ENCODE data around the gene NME7.

NME7 gene

DNA sequence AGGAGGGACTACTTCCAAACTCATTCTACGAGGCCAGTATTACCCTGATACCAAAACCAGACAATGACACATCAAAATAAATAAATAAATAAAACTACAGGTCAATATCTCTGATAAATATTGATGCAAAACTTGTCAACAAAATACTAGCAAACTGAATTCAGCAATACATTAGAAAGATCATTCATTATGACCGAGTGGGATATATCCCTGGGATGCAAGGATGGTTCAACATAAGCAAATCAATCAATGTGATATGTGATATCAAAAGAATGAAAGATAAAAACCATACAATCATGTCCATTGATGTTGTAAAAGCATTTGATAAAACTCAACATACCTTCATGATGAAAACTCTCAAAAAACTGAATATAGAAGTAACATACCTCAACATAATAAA is 36.7 kb downstream of the NME7 start:
- peaks cover 5% of the 10 kb centered on the region in 2 donors for H3K9me3 Mint-ChIP-seq
- no peak for DNase-seq

DNA sequence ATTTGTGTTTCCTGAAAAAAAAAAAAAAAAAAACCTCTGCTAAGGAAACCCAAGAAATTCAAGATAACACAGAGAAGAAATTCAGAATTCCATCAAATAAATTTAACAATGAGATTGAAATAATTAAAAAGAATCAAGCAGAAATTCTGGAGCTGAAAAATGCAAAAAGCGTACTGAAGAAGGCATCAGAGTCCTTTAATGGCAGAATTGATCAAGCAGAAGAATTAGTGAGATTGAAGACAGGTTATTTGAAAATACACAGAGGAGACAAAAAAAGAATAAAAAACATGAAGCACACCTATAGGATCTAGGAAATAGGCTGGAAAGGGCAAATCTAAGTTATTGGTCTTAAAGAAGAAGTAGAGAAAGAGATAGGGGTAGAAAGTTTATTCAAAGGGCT is 38.2 kb downstream of the NME7 start:
- no peak for ATAC-seq (replicated peaks)
- Mint-ChIP-seq H3K9me3 (peaks cover 3 to 5% of the 10 kb centered on the region in 2 donors), H3K4me1 (ENCODE audit: low read depth in 2 of 2) (peaks cover 7 to 8% of the 10 kb centered on the region in 2 donors), H3K4me3 (no peak overlapping the region), H3K27me3 (no peaks in the 10 kb centered on the region), H3K27ac (no peak overlapping the region), H3K36me3 (ENCODE audit: insufficient read depth) (peaks cover 2% of the 10 kb centered on the region)
- DNase-seq, result no peak

More for the DNA sequence above, 36.7 kb downstream of the NME7 start:
- Mint-ChIP-seq H3K27ac (no peak overlapping the region), H3K36me3 (ENCODE audit: insufficient read depth) (no peaks in the 10 kb centered on the region), H3K27me3 (no peaks in the 10 kb centered on the region), H3K4me1 (ENCODE audit: low read depth in 2 of 2) (peaks cover 7 to 8% of the 10 kb centered on the region in 2 donors), H3K4me3 (no peak overlapping the region)
- ATAC-seq (replicated peaks), result no peak

DNA sequence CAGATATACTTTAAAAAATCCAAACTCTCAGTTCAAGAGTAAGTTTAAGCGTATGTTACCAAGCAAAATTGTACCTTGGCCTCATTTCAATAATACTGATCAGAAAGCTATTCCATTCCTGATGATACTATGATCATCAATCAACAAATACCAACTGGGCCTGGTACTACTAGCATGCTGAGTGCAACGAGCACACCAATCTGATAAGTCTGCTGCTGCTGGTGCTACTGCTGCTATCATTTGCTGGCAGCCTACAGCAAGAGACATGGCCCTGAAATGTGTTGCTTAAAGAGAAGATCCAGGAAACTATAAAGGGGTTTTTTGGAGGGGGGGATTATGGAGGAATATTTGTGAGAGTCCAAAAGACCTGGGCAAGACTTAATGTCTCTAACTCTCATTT is 39.7 kb downstream of the NME7 start:
- Mint-ChIP-seq H3K4me1 (ENCODE audit: low read depth in 2 of 2) (peaks cover 3 to 8% of the 10 kb centered on the region in 2 donors), H3K36me3 (ENCODE audit: insufficient read depth) (peaks cover 4% of the 10 kb centered on the region), H3K9me3 (peaks cover 3 to 5% of the 10 kb centered on the region in 2 donors), H3K4me3 (no peak overlapping the region), H3K27ac (no peak overlapping the region), H3K27me3 (no peaks in the 10 kb centered on the region)
- ATAC-seq (replicated peaks) (no peak), DNase-seq (no peak)

DNA sequence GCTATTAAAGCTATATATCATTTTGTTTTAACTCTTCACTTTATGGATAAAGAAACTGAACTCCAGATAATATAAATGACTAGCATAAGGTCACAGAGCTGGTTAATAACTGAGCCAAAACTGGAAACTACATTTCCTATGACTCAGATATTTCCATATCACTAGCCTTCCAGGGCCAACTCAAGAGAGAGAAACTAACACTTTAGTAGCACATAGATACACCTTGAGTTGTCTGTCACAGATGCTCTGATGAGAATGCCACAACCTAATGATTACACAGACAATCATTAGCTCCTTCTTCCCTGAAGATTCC is 40.7 kb downstream of the NME7 start:
- H3K4me3 Mint-ChIP-seq, result no peak overlapping the region
- H3K9me3 Mint-ChIP-seq, result peaks cover 3 to 5% of the 10 kb centered on the region in 2 donors
- ATAC-seq (replicated peaks), result no peak
- H3K36me3 Mint-ChIP-seq (ENCODE audit: insufficient read depth), result peaks cover 5% of the 10 kb centered on the region
- no peaks in the 10 kb centered on the region for H3K27me3 Mint-ChIP-seq
- no peak overlapping the region for H3K27ac Mint-ChIP-seq
- H3K4me1 Mint-ChIP-seq (ENCODE audit: low read depth in 2 of 2), result peaks cover 3 to 4% of the 10 kb centered on the region in 2 donors
- DNase-seq, result no peak

DNA sequence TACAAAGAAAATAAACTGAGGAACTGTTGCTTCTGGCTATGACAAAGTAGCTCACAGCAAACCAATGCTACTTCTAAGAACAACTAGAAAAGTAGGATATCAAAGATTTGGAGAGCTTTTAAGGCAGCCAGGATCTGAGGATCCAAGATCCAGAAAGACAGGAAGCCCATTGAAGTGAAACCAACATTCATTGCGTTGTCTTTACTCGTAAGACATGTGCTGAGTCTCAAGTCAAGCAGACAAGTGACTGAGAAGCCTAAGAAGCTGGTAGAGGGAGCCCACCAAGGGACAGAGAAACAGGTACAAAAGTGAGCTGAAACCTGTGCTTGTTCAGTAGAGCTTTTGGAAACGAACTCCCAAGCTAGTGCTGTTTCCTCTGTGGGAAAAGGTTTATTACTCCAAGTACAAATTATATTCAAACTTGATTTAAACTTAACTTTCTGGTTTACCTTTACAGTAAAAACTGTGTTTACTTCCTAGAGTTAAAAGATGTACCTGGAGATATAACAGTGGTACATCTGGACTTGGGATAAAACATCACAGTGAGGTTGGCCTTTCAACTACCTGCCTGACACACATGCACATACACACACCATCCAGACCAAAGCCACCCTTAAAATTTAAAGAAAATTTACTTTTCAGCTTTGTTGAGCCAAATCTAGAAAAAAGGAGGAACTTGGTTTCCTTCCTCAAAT is 41.2 kb downstream of the NME7 start:
- Mint-ChIP-seq H3K27me3 (no peaks in the 10 kb centered on the region), H3K36me3 (ENCODE audit: insufficient read depth) (peaks cover 7% of the 10 kb centered on the region), H3K9me3 (peaks cover 3 to 5% of the 10 kb centered on the region in 2 donors), H3K4me1 (ENCODE audit: low read depth in 2 of 2) (peaks cover 3 to 4% of the 10 kb centered on the region in 2 donors), H3K4me3 (no peak overlapping the region), H3K27ac (no peak overlapping the region)
- DNase-seq (no peak), ATAC-seq (replicated peaks) (no peak)

DNA sequence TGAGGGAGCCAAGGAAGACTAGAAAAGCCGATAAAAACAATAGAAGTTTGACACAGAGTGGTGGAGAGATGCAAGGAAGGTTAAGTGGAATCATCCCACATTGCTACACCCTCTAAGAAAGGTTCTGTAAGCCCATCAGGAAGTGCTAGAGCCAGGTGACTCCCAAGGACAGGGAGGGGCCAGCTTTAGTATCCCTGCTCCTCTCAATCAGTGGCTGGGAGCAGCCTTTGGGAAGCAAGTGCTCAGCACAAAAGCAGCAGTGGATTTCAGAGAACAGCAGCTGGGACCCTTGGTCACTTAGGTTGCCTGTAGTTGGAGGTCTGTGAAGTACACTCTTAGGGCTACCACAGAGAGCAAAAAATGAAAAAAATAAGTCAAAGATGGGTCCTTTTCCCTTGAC is 42.5 kb downstream of the NME7 start:
- no peak for ATAC-seq (replicated peaks)
- peaks cover 3 to 5% of the 10 kb centered on the region in 2 donors for H3K9me3 Mint-ChIP-seq
- H3K36me3 Mint-ChIP-seq (ENCODE audit: insufficient read depth), result peaks cover 7% of the 10 kb centered on the region
- DNase-seq, result no peak
- H3K27ac Mint-ChIP-seq, result no peak overlapping the region
- H3K27me3 Mint-ChIP-seq, result no peaks in the 10 kb centered on the region
- no peak overlapping the region for H3K4me3 Mint-ChIP-seq
- H3K4me1 Mint-ChIP-seq (ENCODE audit: low read depth in 2 of 2), result peaks cover 3 to 4% of the 10 kb centered on the region in 2 donors

DNA sequence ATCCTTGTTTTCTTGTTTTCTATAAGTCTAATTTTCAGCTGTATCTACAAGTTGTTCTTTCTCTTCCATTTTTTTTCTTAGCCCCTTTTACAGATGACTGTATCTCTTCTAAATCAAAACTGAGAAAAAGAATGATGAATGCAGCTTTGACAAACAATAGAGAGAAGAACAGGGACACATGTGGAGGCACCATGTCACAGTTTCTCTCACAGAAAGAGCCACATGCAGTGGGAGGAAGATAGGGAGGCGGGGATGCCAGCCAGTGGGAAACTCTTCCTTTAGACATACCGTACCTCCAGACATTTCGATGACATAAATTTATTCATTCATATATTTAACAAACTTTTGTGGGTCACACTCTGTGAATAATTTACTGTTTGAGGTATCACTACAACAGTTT is 45.5 kb downstream of the NME7 start:
- Mint-ChIP-seq H3K4me1 (ENCODE audit: low read depth in 2 of 2) (peaks cover 0 to 2% of the 10 kb centered on the region in 2 donors), H3K27me3 (no peaks in the 10 kb centered on the region), H3K4me3 (no peak overlapping the region), H3K36me3 (ENCODE audit: insufficient read depth) (peaks cover 7% of the 10 kb centered on the region), H3K27ac (peak overlapping the region in 1 of 2 donors; percentile 73), H3K9me3 (no peaks in the 10 kb centered on the region)
- ATAC-seq (replicated peaks) (no peak), DNase-seq (no peak)

DNA sequence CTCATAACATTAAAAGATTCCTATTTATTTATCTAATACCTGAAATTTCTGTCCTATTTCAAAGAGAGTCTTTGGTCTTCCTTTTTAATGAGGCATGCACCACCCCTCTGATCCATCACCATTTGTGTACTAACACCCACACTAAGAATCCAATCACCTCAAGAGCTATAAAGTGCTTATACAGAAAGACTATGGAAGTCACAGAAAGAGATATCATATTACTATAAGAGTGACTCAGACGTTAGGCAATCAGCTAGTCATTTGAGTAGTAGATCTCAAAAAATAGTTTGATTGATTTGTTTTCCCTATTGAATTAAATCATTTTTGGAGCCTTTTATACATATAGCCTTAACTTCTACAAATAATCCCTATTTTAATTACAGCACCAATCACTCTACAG is 46.1 kb downstream of the NME7 start:
- Mint-ChIP-seq H3K4me3 (no peak overlapping the region), H3K36me3 (ENCODE audit: insufficient read depth) (peaks cover 7% of the 10 kb centered on the region), H3K4me1 (ENCODE audit: low read depth in 2 of 2) (no peaks in the 10 kb centered on the region), H3K9me3 (no peaks in the 10 kb centered on the region), H3K27me3 (no peaks in the 10 kb centered on the region), H3K27ac (no peak overlapping the region)
- DNase-seq, result no peak
- no peak for ATAC-seq (replicated peaks)

DNA sequence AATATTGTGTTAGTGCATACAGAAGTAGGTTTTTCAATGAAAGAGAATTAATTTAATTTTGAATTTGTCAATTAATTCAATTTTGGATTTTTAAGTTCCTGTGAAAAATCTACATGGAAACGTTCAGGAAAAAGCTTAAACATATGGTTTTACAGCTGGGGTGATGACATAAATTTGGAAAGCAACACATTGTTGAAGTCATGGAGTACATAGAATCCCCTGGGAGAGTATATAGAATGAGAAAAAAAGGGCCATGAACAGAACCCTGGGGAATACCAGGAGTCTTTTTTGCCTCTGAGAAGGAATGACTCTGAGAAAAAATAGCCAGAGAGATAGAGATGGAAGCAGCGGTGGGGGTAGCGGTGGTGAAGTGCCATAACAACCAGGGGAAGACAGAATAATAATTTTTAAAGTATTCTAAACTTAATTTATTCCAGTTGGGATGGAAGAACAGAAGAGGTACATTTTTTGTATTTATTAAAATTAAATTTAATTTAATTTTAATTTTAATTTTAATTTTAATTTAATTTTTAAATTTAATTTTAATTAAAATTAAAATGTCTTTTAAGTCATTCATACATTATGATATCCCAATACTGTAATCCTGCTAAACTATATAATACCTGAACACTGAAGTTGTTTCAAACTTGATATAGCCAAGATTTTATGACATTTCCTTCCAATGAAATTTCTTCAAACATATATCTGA is 48.9 kb downstream of the NME7 start:
- H3K4me1 Mint-ChIP-seq (ENCODE audit: low read depth in 2 of 2), result no peaks in the 10 kb centered on the region
- H3K27me3 Mint-ChIP-seq, result no peaks in the 10 kb centered on the region
- DNase-seq, result no peak
- H3K27ac Mint-ChIP-seq, result no peak overlapping the region
- no peaks in the 10 kb centered on the region for H3K9me3 Mint-ChIP-seq
- H3K4me3 Mint-ChIP-seq, result no peak overlapping the region
- peaks cover 4% of the 10 kb centered on the region for H3K36me3 Mint-ChIP-seq (ENCODE audit: insufficient read depth)
- no peak for ATAC-seq (replicated peaks)

DNA sequence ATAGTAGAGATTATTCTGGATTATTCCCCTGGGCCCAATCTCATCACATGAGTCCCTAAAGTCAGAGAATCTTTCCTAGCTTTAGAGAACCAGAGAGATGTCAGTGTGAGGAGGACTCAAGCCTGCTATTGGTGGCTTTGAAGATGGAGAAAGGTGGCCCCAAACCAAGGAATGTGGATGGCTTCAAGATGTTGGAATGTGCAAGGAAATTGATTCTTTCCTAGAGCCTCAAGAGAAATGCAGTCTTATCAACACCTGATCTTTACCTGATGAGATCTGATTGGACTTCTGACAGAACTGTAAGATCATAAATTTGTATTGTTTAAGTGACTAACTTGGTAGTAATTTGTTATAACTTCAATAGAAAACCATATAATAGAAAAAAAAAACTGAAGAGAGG is 51.0 kb downstream of the NME7 start:
- H3K27me3 Mint-ChIP-seq, result no peaks in the 10 kb centered on the region
- no peak overlapping the region for H3K4me3 Mint-ChIP-seq
- H3K36me3 Mint-ChIP-seq (ENCODE audit: insufficient read depth), result no peaks in the 10 kb centered on the region
- peak overlapping the region in 1 of 2 donors; percentile 23 for H3K27ac Mint-ChIP-seq
- ATAC-seq (replicated peaks), result no peak
- H3K4me1 Mint-ChIP-seq (ENCODE audit: low read depth in 2 of 2), result peaks cover 4 to 13% of the 10 kb centered on the region in 2 donors
- DNase-seq, result no peak
- H3K9me3 Mint-ChIP-seq, result no peaks in the 10 kb centered on the region

DNA sequence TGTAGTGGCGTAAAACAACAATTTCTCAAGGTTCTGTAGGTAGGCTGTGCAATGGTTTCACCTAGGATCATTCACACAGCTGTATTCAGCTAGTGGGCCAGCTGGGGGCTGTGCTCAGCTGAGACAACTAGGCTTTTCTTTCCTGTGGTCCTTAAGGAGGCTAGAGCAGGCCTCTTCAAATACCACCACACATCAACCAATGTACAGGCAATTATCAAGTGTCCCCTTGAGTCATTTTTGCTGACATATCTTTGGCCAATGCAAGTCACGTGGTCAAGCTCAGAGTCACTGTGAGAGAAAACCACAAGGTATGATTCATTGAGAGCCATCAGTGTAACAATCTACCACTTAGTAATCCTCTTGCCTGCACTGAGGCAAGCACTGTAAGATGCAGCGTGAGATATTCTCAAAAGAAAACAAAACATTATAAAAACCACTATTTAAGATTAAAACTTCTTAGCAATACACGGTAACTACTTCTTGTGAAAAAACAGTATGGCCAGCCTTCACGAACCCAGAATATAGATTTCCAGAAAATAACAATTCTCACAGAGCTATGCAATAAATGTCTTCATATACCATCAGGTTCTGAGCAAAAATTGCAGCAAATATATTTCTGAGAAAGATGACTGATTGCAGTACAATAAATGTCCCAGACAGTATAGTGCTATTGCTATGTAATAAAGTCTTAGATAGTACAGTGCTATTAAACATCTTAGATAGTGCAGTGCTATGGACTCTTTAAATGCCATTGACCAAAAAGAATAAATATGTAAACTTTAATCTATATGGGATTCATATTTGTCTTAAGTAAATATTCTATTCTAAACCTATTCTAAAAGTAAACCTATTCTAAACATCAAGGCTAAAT is 55.3 kb downstream of the NME7 start:
- Mint-ChIP-seq H3K4me1 (ENCODE audit: low read depth in 2 of 2) (peaks cover 7 to 25% of the 10 kb centered on the region in 2 donors), H3K36me3 (ENCODE audit: insufficient read depth) (no peaks in the 10 kb centered on the region), H3K27me3 (no peaks in the 10 kb centered on the region), H3K4me3 (peak overlapping the region in 1 of 2 donors; percentile 52), H3K9me3 (no peaks in the 10 kb centered on the region), H3K27ac (peak overlapping the region; percentile 26 to 79)
- peak; percentile 96 for ATAC-seq (replicated peaks)
- peak; percentile 21 to 28 (median 27) for DNase-seq

DNA sequence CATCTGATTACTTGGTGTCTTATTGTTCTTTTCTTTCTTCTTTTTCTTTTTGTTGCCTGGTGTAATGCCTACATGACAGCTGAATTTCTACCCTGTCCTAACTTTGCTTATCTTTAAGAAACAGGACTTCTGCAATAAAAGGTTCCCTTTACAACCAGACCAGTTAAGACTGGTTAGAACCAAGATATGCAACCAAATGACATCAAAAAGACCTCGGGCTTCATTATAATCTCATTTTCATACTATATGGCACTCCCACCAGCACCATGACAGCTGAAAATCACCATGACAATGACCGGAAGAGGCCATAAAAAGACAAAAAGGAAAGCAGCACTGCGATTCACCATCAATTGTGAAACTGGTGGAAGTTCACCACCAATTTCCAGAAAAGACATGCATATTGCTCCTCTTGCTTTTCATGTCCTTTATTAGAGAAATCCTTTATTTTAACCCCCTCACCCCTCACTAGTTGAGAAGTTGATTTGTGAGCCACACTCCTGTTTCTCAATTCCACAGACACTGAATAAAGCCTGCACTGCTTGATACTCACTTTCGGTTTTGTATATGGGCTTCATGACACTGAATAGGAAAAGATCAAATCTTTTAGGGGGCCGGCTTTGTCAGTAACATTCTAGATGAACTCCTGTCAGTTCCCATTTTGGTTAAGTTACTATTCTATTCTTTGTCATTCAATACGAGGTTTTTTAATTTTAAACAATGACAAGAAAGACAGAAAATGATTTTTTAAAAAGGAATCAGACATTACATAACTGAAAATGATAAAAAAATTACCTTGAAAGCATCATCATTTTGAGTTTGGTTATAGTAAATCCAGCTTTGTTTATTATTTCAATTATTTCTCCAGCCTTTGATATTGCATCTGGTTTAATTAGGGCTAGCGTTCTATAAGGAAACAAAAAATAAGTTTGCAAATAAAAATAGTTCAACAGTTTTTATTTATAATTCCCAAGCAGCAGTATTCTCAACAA is 58.1 kb downstream of the NME7 start:
- peak overlapping the region; percentile 62 to 84 for H3K27ac Mint-ChIP-seq
- peaks cover 7 to 27% of the 10 kb centered on the region in 2 donors for H3K4me1 Mint-ChIP-seq (ENCODE audit: low read depth in 2 of 2)
- no peaks in the 10 kb centered on the region for H3K36me3 Mint-ChIP-seq (ENCODE audit: insufficient read depth)
- H3K27me3 Mint-ChIP-seq, result no peaks in the 10 kb centered on the region
- H3K4me3 Mint-ChIP-seq, result peak overlapping the region; percentile 70 to 75
- no peak for DNase-seq
- no peaks in the 10 kb centered on the region for H3K9me3 Mint-ChIP-seq
- ATAC-seq (replicated peaks), result peak; percentile 43

Data from effector memory CD8-positive, alpha-beta T cell (primary cell).